Measurements from ENCODE around the gene RABGAP1.

The RABGAP1 gene

DNA sequence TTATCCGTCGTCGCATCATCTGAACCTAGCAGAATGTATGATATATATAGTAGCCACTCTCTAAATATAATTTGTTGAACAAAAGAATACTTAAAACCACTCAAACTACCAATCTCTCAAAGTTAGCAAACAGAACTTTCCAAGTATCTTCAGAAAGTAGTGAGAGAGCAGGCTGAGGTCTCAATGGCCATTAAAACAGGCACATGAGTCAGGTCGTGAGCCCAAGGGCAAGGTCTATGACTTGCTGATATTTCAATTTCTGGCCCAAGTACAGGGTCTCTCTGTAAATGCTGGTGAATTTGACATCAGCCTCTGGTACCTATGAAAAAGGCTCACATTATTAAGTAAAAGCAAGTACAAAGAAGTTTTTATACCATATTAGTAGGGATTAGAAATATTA is 187.8 kb downstream of the RABGAP1 start:
- Histone ChIP-seq H3K36me3 (ENCODE audit: insufficient read depth, low read length) (peaks cover 51% of the 10 kb centered on the region), H3K9me3 (ENCODE audit: low read length) (no peaks in the 10 kb centered on the region), H2AFZ (ENCODE audit: low read depth, low read length) (no peak overlapping the region), H3K4me1 (ENCODE audit: insufficient read depth, low read length) (no peaks in the 10 kb centered on the region), H3K27me3 (ENCODE audit: insufficient read depth, low read length) (no peaks in the 10 kb centered on the region), H3K4me3 (ENCODE audit: low read length) (no peak overlapping the region)

DNA sequence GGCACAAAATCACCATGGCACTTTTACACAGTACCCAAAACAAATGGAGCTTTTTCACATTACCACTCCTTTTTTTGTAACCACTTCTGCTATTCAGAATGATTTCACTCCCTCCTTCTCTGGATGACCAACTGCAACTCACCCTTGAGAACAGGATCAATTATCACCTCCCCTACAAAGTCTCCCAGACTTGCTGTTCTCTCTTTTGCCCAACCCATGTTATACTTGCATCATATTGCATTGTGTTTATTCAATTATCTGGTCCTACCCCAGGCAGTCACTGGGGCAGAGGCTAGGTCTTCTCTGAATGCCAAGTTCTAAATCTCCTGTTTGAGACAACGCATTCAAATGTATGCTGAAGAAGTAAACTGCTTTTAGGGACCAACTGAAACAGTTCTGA is 188.6 kb downstream of the RABGAP1 start:
- H3K4me1 ChIP-seq (ENCODE audit: insufficient read depth, low read length) = no peaks in the 10 kb centered on the region
- H2AFZ ChIP-seq (ENCODE audit: low read depth, low read length) = no peak overlapping the region
- H3K36me3 ChIP-seq (ENCODE audit: insufficient read depth, low read length) = peaks cover 48% of the 10 kb centered on the region

DNA sequence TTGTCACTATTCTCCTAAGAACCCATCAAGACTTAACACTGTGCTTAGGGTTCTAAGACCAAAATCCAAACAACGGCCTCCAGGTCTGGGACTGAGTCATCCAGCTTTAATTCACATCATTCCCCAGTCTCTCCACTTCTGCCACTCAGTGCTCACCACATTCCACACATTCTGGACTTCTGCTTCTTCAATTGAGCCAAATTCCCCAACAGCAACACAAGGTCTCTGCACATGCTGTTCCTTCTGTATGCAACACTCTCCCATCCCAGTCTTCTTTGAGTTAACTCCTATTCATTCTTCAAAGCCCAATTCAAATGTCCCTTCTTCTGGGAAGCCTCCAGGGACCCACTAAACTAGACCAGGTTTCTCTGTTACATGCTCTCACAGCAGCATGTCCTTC is 190.4 kb downstream of the RABGAP1 start:
- Histone ChIP-seq H3K4me3 (ENCODE audit: low read length) (no peak overlapping the region), H3K9me3 (ENCODE audit: low read length) (no peaks in the 10 kb centered on the region), H3K27me3 (ENCODE audit: insufficient read depth, low read length) (no peaks in the 10 kb centered on the region), H2AFZ (ENCODE audit: low read depth, low read length) (no peak overlapping the region), H3K36me3 (ENCODE audit: insufficient read depth, low read length) (peaks cover 58% of the 10 kb centered on the region), H3K4me1 (ENCODE audit: insufficient read depth, low read length) (no peaks in the 10 kb centered on the region)

More for the DNA sequence above, 188.6 kb downstream of the RABGAP1 start:
- no peaks in the 10 kb centered on the region for H3K27me3 ChIP-seq (ENCODE audit: insufficient read depth, low read length)
- no peaks in the 10 kb centered on the region for H3K9me3 ChIP-seq (ENCODE audit: low read length)
- no peak overlapping the region for H3K4me3 ChIP-seq (ENCODE audit: low read length)

DNA sequence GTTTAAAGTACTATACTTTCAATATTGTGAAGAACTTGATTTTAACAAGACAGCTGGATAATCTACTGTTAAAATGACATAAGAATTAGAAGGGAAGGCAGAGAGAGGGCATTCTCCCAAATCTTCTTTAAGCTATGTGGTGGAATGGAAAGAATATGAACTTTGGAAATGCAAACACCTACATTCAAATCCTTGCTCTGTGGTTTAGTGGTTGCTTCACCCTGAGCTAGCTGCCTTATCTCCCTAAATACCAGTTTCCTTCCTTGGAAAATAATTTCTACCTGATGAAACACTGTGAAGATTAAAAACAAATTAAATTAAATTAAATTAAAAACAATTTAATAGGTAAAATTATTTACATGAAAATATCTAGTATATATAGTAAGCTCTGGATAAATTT is 191.2 kb downstream of the RABGAP1 start:
- Histone ChIP-seq H3K9me3 (ENCODE audit: low read length) (no peaks in the 10 kb centered on the region), H3K27me3 (ENCODE audit: insufficient read depth, low read length) (no peaks in the 10 kb centered on the region), H3K4me1 (ENCODE audit: insufficient read depth, low read length) (no peaks in the 10 kb centered on the region), H3K36me3 (ENCODE audit: insufficient read depth, low read length) (peaks cover 62% of the 10 kb centered on the region), H2AFZ (ENCODE audit: low read depth, low read length) (no peak overlapping the region), H3K4me3 (ENCODE audit: low read length) (no peak overlapping the region)

DNA sequence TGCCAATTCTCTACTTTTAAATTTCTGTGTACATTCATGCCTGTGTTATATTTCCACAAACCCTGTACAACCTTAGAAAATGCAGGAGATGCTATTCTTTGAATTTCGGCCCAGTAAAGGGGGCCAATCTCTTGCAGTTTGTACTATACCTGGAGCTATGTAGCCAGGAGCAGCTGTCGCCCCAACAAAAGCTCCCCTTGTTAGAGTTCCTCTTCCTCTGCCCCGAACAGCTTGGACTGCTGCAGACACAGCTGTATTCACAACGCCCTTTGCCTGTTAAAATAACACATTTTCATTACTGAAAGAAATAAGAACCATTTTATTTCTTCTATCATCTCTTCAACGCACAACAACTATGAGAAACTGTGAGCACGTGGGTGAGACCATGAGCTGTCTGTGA is 191.9 kb downstream of the RABGAP1 start:
- no peaks in the 10 kb centered on the region for H3K4me1 ChIP-seq (ENCODE audit: insufficient read depth, low read length)
- no peak overlapping the region for H2AFZ ChIP-seq (ENCODE audit: low read depth, low read length)
- H3K9me3 ChIP-seq (ENCODE audit: low read length) = no peaks in the 10 kb centered on the region
- H3K4me3 ChIP-seq (ENCODE audit: low read length) = no peak overlapping the region
- H3K36me3 ChIP-seq (ENCODE audit: insufficient read depth, low read length) = peaks cover 59% of the 10 kb centered on the region
- H3K27me3 ChIP-seq (ENCODE audit: insufficient read depth, low read length) = no peaks in the 10 kb centered on the region

DNA sequence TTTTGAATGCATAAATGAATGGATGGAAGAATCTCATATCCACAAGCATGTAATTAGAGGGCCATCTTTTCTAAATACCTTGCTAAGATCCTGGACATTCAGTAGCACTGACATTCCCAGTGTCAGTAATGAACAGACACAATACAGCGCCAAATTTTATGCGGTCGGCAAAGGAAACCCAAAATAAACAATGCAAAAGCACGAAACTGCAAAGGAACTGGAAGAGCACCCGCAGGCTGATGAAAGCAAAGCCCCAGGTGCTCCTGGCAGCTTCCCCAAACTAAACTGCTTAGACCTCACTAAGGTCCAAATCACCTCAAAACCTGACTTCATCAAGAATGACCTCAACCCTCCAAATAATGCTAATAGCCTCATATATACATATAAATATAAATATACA is 194.6 kb downstream of the RABGAP1 start:
- Histone ChIP-seq H3K4me3 (ENCODE audit: low read length) (no peak overlapping the region), H3K27me3 (ENCODE audit: insufficient read depth, low read length) (no peaks in the 10 kb centered on the region), H3K36me3 (ENCODE audit: insufficient read depth, low read length) (peaks cover 44% of the 10 kb centered on the region), H3K4me1 (ENCODE audit: insufficient read depth, low read length) (no peaks in the 10 kb centered on the region), H2AFZ (ENCODE audit: low read depth, low read length) (no peak overlapping the region), H3K9me3 (ENCODE audit: low read length) (no peaks in the 10 kb centered on the region)

DNA sequence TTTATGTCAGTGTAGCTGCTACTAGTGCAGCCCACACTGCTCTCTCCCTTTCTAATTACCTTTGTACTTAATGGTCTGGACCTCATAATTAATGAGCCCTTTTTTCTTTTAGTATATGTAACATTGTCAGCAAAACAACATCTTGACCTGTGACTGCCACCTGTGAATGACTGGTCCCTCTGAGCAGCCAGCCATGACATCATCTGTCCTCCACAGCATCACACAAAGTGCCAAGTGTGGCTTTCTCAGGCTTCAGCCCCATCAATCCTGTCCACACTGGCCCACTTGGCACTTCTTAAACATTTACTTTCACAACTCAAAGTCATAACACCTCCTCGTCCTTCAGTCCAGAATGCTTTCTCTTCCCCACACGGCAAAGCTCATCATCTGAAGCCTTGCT is 197.3 kb downstream of the RABGAP1 start:
- H3K4me3 ChIP-seq (ENCODE audit: low read length) = no peak overlapping the region
- H3K27me3 ChIP-seq (ENCODE audit: insufficient read depth, low read length) = no peaks in the 10 kb centered on the region
- H2AFZ ChIP-seq (ENCODE audit: low read depth, low read length) = no peak overlapping the region
- no peaks in the 10 kb centered on the region for H3K4me1 ChIP-seq (ENCODE audit: insufficient read depth, low read length)
- H3K9me3 ChIP-seq (ENCODE audit: low read length) = no peaks in the 10 kb centered on the region
- peaks cover 25% of the 10 kb centered on the region for H3K36me3 ChIP-seq (ENCODE audit: insufficient read depth, low read length)

DNA sequence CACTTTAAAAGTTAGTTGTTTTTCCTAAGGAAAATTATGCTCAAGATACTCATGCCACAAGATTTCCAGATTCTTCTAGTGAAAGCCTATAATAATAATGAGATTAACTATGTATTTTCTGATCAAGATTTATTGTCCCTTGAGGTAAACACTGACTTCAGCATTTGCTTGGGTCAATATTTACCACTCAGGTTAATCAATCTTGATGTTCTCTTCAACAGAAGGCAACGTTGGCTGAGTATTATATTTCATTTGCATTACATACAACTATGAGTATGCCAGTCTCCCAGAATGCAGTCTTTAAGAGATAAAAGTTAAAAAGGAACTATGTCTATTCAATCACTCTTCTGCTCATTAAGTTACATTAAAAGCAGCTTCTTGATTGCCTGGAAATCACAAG is 208.2 kb downstream of the RABGAP1 start:
- no peak overlapping the region for H2AFZ ChIP-seq (ENCODE audit: low read depth, low read length)
- no peaks in the 10 kb centered on the region for H3K27me3 ChIP-seq (ENCODE audit: insufficient read depth, low read length)
- H3K4me1 ChIP-seq (ENCODE audit: insufficient read depth, low read length) = no peaks in the 10 kb centered on the region
- H3K9me3 ChIP-seq (ENCODE audit: low read length) = peaks cover 2% of the 10 kb centered on the region
- peaks cover 13% of the 10 kb centered on the region for H3K36me3 ChIP-seq (ENCODE audit: insufficient read depth, low read length)
- H3K4me3 ChIP-seq (ENCODE audit: low read length) = no peak overlapping the region

DNA sequence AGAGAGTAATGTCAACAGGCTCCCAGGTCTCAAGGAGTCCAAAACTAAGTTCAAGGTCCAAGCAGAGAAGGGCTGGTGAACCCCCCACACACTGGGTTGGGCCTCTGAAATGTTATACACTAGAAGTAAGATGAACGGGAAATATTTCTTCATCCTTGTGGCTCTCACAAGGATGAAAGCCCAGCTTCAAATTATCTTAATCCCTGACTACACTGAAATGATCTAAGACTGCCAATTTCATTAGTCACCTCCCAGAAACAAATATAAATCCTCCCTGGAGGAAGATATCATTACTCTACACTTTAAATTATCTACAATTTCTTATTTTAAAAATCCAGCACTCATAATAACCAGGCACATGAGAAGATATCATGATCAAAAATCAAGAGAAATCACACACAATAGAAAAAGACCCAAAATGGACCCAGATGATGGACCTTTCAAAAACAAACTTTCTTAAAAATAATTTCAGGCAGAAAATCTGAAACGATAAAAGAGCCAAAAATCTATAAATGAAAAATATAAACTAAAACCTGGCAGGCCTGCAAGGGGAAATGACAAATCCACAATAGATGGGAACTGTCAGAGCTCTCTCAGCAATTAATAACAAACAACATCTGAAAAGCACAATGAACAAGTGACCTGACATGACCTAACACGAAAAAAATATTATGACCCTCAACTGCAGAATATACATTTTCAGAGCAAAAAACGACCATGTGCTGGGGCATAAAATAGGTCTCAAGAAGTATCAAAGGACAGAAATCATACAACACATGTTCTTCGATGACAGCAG is 210.1 kb downstream of the RABGAP1 start:
- H3K4me1 ChIP-seq (ENCODE audit: insufficient read depth, low read length) = no peaks in the 10 kb centered on the region
- H3K9me3 ChIP-seq (ENCODE audit: low read length) = peaks cover 2% of the 10 kb centered on the region
- H3K36me3 ChIP-seq (ENCODE audit: insufficient read depth, low read length) = peaks cover 15% of the 10 kb centered on the region
- no peak overlapping the region for H2AFZ ChIP-seq (ENCODE audit: low read depth, low read length)
- H3K4me3 ChIP-seq (ENCODE audit: low read length) = no peak overlapping the region
- H3K27me3 ChIP-seq (ENCODE audit: insufficient read depth, low read length) = no peaks in the 10 kb centered on the region
